Loucy (cell line): Measurements from ENCODE around the gene FEM1B.

Experiments
- H2AFZ ChIP-seq: fragments of 200-600 bp; sonication (generic); 2 replicates; pipeline ENCODE4 v1.6.0; 2016; ENCODE audit warnings: antibody characterized with exemption, mild to moderate bottlenecking, low read length, moderate library complexity
- H3F3A ChIP-seq: fragments of 200-600 bp; 2 replicates; pipeline ENCODE4 v1.6.0; 2016; ENCODE audit warnings: antibody characterized with exemption, low read depth, mild to moderate bottlenecking
- H3K27me3 ChIP-seq: fragments of 200-600 bp; sonication (generic); 2 replicates; pipeline ENCODE4 v1.6.1; 2014; ENCODE audit warnings: low read length, mild to moderate bottlenecking; ENCODE audit not compliant: insufficient read depth, poor library complexity, severe bottlenecking
- H3K36me3 ChIP-seq: fragments of 200-600 bp; sonication (generic); 2 replicates; pipeline ENCODE4 v1.6.1; 2016; ENCODE audit warnings: low read length; ENCODE audit not compliant: insufficient read depth
- H3K4me1 ChIP-seq: fragments of 200-600 bp; sonication (generic); 2 replicates; pipeline ENCODE4 v1.5.1; 2014; ENCODE audit warnings: low read length, mild to moderate bottlenecking; ENCODE audit not compliant: insufficient read depth, poor library complexity, severe bottlenecking
- H3K4me2 ChIP-seq: fragments of 200-600 bp; sonication (generic); 2 replicates; pipeline ENCODE4 v1.6.0; 2014; ENCODE audit warnings: antibody characterized with exemption, low read length, low read depth, mild to moderate bottlenecking; ENCODE audit not compliant: poor library complexity, severe bottlenecking
- H3K4me3 ChIP-seq: fragments of 200-600 bp; sonication (generic); 2 replicates; pipeline ENCODE4 v1.5.1; 2014; ENCODE audit warnings: low read length, mild to moderate bottlenecking, mixed read lengths; ENCODE audit not compliant: poor library complexity, severe bottlenecking
- H3K79me2 ChIP-seq: fragments of 200-600 bp; sonication (generic); 2 replicates; pipeline ENCODE4 v1.6.1; 2014; ENCODE audit warnings: low read length; ENCODE audit not compliant: insufficient read depth
- H3K9ac ChIP-seq: fragments of 200-600 bp; sonication (generic); 2 replicates; pipeline ENCODE4 v1.6.0; 2014; ENCODE audit warnings: mild to moderate bottlenecking, low read depth, low read length, moderate library complexity; ENCODE audit not compliant: poor library complexity, severe bottlenecking
- H3K9me2 ChIP-seq: fragments of 200-600 bp; sonication (generic); replicated peaks from 2 replicates; pipeline ENCODE4 v1.6.1; 2016; ENCODE audit warnings: low read depth, low read length, mixed read lengths
- H3K9me3 ChIP-seq: fragments of 200-600 bp; sonication (generic); 2 replicates; pipeline ENCODE4 v1.6.1; 2014; ENCODE audit warnings: mild to moderate bottlenecking, antibody characterized with exemption, low read length, low read depth; ENCODE audit not compliant: insufficient read depth
- H4K20me1 ChIP-seq: fragments of 200-600 bp; sonication (generic); 2 replicates; pipeline ENCODE4 v1.6.0; 2014; ENCODE audit warnings: antibody characterized with exemption, low read length, mild to moderate bottlenecking; ENCODE audit not compliant: insufficient read depth, poor library complexity, severe bottlenecking
- EZH2phosphoT487 ChIP-seq: fragments of 200-600 bp; IDR thresholded peaks from 2 replicates; pipeline ENCODE4 v1.6.1; 2018; ENCODE audit warnings: antibody characterized with exemption, mild to moderate bottlenecking, moderate library complexity, borderline replicate concordance
- TF ChIP-seq, protein P1 (sequence below): fragments of 200-600 bp; sonication (generic); conservative IDR thresholded peaks from 2 replicates; pipeline ENCODE4 v1.5.1; 2014; ENCODE audit warnings: mild to moderate bottlenecking, antibody characterized with exemption, low read length

FEM1B gene

DNA sequence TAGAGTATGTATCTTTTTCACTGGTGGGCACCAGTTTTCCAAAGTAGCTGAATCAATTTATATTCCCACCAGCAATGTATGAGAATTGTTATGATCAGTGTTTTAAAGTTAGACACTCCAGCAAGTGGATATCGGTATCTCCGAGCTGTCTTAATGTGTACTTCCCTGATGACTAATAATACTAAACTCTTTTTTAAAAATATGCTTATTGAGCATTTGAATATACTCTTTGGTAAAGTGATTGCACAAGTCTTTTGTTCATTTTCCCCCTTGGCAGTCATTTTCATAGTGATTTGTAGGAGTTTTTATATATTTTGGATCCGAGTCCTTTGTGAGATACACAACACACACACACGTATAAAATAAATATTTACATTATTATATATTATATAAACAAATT, 12.5 kb upstream of the FEM1B start:
- Histone ChIP-seq H3K9ac (no peak overlapping the region), H2AFZ (no peak overlapping the region), H3K4me2 (no peak overlapping the region), H3K27me3 (peaks cover 13% of the 10 kb centered on the region), H3K4me1 (no peaks in the 10 kb centered on the region), H3K36me3 (no peaks in the 10 kb centered on the region), H3K79me2 (no peaks in the 10 kb centered on the region), H3K4me3 (no peak overlapping the region), H3F3A (no peaks in the 10 kb centered on the region), H4K20me1 (no peaks in the 10 kb centered on the region), H3K9me2 (no peaks in the 10 kb centered on the region), H3K9me3 (no peaks in the 10 kb centered on the region)
- TF ChIP-seq EZH2phosphoT487: no peak
- TF ChIP-seq, protein P1, sequence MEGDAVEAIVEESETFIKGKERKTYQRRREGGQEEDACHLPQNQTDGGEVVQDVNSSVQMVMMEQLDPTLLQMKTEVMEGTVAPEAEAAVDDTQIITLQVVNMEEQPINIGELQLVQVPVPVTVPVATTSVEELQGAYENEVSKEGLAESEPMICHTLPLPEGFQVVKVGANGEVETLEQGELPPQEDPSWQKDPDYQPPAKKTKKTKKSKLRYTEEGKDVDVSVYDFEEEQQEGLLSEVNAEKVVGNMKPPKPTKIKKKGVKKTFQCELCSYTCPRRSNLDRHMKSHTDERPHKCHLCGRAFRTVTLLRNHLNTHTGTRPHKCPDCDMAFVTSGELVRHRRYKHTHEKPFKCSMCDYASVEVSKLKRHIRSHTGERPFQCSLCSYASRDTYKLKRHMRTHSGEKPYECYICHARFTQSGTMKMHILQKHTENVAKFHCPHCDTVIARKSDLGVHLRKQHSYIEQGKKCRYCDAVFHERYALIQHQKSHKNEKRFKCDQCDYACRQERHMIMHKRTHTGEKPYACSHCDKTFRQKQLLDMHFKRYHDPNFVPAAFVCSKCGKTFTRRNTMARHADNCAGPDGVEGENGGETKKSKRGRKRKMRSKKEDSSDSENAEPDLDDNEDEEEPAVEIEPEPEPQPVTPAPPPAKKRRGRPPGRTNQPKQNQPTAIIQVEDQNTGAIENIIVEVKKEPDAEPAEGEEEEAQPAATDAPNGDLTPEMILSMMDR: no peak

DNA sequence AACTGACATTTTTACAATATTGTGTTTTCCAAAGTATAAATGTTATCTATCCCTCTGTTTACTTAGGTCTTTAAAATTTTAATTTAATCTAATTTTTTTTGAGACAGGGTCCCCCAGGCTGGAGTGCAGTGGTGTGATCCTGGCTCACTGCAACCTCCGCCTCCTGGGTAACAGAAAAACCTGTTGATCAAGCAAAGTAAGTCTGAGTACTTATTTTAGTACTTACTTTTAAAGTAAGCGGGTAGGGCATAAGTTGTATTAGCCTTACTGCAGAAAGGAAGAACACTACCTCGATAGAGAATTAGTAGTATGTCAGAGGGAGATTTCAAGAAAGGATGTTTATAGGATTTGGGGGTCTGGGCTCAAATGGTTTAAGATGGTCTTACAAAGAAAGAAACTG, 11.9 kb upstream of the FEM1B start:
- Histone ChIP-seq H3K9ac (no peak overlapping the region), H3K4me2 (no peak overlapping the region)

DNA sequence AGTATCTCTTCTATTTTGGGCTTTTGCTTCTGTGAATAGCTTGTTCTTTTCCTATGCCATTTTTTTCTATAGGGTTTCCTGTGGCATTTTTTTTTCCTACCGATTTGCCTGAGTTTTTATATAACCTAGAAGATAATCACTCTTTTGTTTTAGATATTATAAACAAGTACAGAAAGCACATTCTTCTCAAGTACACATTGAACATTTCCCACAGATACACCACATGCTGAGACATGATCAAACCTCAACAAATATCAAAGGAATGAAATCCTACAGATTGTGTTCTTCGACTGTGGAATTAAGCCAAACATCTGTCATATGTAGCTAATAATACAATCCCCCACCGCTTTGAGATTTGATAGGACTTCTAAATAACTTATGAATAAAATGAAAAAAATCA, 9.1 kb upstream of the FEM1B start:
- no peak overlapping the region for H3K4me3 ChIP-seq
- no peaks in the 10 kb centered on the region for H3K9me2 ChIP-seq
- no peaks in the 10 kb centered on the region for H3K4me1 ChIP-seq
- no peaks in the 10 kb centered on the region for H4K20me1 ChIP-seq
- no peak overlapping the region for H2AFZ ChIP-seq
- no peak overlapping the region for H3K4me2 ChIP-seq
- peaks cover 13% of the 10 kb centered on the region for H3K27me3 ChIP-seq
- H3F3A ChIP-seq: no peaks in the 10 kb centered on the region; the same call in 1 of the 2 replicates
- no peaks in the 10 kb centered on the region for H3K9me3 ChIP-seq
- TF ChIP-seq, protein P1: no peak
- no peak for TF ChIP-seq EZH2phosphoT487
- no peak overlapping the region for H3K9ac ChIP-seq
- H3K36me3 ChIP-seq: no peaks in the 10 kb centered on the region
- no peaks in the 10 kb centered on the region for H3K79me2 ChIP-seq

More for the DNA sequence above, 11.9 kb upstream of the FEM1B start:
- Histone ChIP-seq H3K79me2 (no peaks in the 10 kb centered on the region), H3K4me1 (no peaks in the 10 kb centered on the region), H3K27me3 (peaks cover 13% of the 10 kb centered on the region), H2AFZ (no peak overlapping the region), H3K4me3 (no peak overlapping the region), H3K9me2 (no peaks in the 10 kb centered on the region), H3F3A (no peaks in the 10 kb centered on the region), H3K9me3 (no peaks in the 10 kb centered on the region), H3K36me3 (no peaks in the 10 kb centered on the region), H4K20me1 (no peaks in the 10 kb centered on the region)
- TF ChIP-seq EZH2phosphoT487: no peak

DNA sequence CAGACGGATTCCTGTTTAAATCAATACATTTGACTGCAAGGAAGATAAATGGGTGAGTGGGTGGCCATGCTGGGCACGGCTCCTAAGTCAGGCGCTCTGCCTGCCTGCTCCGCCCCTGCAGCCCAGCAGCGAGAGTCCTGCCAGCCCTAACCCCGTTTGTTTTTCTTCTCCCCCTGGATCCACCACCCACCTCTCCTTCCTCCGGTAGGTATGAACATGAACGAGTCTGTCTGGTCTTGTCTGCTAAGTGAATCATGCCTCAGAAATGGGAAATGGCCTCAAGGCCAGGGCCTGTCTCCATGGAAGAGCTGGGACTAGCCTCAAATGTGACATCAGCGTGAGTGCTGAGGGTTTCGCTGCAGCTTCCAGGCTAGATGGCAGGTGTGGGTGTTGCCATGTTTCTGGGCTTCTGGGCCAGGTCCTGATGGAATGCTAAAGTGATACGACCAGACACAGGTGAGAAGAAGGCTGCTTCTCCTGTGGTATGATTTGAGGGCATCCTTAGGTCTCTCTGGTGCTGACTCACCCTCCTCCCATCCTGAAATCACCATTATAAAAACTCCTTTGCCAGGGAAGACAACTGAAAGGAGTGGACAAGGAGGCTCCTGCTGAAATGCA, 5.6 kb upstream of the FEM1B start:
- Histone ChIP-seq H3K9me3 (no peaks in the 10 kb centered on the region), H4K20me1 (no peaks in the 10 kb centered on the region), H3K4me2 (no peak overlapping the region), H3K9ac (no peak overlapping the region), H3K9me2 (no peaks in the 10 kb centered on the region), H3K36me3 (no peaks in the 10 kb centered on the region), H3F3A (no peaks in the 10 kb centered on the region; the same call in 1 of the 2 replicates), H2AFZ (no peak overlapping the region), H3K4me1 (peaks cover 9% of the 10 kb centered on the region), H3K27me3 (no peaks in the 10 kb centered on the region), H3K4me3 (no peak overlapping the region), H3K79me2 (no peaks in the 10 kb centered on the region)
- TF ChIP-seq, protein P1: no peak
- no peak for TF ChIP-seq EZH2phosphoT487
